Activated CD8-positive, alpha-beta memory T cell treated with anti-CD3 and anti-CD28 coated beads for 36 hours (primary cell): ENCODE results near the gene MRPS31. TPM values are rescaled to one million over a fixed set of nuclear protein-coding genes. Genes with fewer than 3 reads are reported as not detected.

Experiments
- CTCF ChIA-PET: fragments of 350-600 bp; sonication (Branson Sonifier 250); formaldehyde crosslinking; loops from one replicate; lab custom pipeline; 2021; ENCODE audit warnings: antibody characterized with exemption; lab: Charles Lee
- POLR2A ChIA-PET: fragments of 350-600 bp; sonication (Branson Sonifier 250); formaldehyde crosslinking; loops from one replicate; lab custom pipeline; 2021; ENCODE audit warnings: antibody characterized with exemption; lab: Charles Lee
- total RNA-seq, 2 experiments: library from RNA; stranded (reverse); gene quantifications; one replicate each; pipeline ENCODE4 v1.2.3, GENCODE V29; 2021

The MRPS31 gene
- total RNA-seq = 10 to 100 TPM; 42.1 to 42.2 TPM

GRCh38 chr13:40770934-40771618 lies at the start of gene MRPS31:
Gene MRPS31 (minus strand): TSS chr13:40771190. CDS start chr13:40771136, 54 bp downstream.
- CTCF ChIA-PET = no interaction called here
- POLR2A ChIA-PET = interaction anchor here (0.8 kb wide), 1 partner anchor 114 kb away, joined by 3 read pairs; no protein-coding TSS in a partner anchor

DNA sequence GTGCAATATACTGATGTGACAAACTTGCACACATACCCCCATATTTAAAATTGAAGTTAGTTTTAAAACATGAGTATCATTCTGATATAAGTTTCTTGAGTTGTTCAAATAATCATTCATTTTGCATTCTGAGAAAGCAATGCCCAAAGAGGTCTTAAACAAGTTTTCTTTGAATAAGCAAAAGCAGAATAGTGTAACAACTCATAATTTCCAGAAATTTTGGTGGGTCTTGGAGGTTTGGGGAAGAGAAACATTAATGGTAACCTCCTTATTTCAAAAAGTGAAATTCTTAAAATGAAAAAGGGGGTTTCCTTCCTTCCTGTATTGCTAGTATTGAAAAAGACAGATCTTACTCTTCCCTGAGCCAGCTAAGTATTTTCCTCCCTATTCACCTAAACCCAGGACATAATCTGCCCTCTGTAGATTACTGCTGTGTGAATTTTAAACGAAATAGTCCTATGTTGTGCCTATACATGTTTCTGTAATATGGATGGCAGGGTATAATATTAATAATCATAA lies 48.9 kb upstream of the MRPS31 start:
- CTCF ChIA-PET = no interaction called here
- POLR2A ChIA-PET = no interaction called here

DNA sequence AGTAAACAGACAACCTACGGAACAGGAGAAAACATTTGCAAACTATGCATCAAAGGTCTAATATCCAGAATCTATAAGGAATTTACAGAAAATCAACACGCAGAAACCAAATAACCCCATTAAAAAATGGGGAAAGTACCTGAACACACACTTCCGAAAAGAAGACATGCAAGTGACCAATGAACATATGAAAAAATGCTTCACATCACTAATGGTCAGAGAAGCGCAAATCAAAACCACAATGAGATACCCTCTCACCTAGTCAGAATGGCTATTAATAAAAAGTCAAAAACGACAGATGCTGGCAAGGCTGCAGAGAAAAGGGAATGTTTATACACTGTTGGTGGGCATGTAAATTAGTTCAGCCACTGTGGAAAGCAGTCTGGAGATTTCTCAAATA lies 47.9 kb upstream of the MRPS31 start:
- ChIA-PET CTCF (no interaction called here), POLR2A (no interaction called here)

- POLR2A ChIA-PET = no interaction called here
- CTCF ChIA-PET = interaction anchor here (1.7 kb wide), 1 partner anchor 37 kb away, joined by 5 read pairs; no protein-coding TSS in a partner anchor
Observed at GRCh38 chr13:40814803-40815202, 43.8 kb upstream of the MRPS31 start.

DNA sequence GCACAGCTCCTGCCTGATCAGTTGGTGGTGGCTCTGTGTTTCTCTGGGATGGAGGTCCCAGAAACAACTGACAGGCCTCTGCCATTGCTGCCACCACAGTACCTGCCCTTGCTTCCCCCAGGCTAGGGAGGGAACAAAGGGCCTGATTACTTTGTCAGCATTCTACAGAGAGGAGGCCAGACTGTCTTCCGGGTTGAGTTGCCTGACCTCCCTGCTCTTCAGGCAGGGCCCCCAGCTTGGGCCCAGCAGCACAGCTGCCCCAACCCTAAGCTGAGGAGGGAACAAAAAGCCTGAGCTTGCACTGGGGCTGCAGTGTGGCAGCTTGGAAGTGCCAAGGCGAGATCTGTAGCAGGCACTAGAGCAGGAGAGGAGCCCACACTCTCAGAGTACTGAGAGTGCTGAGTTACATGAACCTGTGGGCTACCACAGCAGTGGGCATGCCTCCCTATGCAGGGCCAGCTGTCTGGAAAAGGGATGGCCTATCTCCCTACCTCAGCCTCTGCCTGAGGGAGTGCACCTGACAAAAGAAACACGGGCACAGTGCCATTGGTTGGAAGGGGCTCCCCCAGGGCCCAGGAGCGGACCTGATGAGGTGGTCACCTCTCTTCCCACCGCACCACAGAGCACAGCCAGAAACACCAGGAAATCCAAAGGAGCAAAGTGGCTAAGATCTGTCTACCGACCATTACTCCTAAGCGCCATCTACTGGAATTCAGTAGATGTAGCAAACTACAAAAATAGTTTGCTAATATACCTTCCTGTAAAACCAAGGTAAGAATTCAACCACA lies 42.9 kb upstream of the MRPS31 start:
- CTCF ChIA-PET = interaction anchor here (1.0 to 1.7 kb wide), 2 partner anchors 36 to 216 kb away, joined by 3 to 5 read pairs; no protein-coding TSS in a partner anchor
- POLR2A ChIA-PET = no interaction called here

- ChIA-PET POLR2A (no interaction called here), CTCF (interaction anchor here (1.0 kb wide), 1 partner anchor 217 kb away, joined by 3 read pairs; no protein-coding TSS in a partner anchor)
Observed at GRCh38 chr13:40812724-40813445, 41.9 kb upstream of the MRPS31 start.

GRCh38 chr13:40812102-40812501 lies 41.1 kb upstream of the MRPS31 start:
- ChIA-PET CTCF (no interaction called here), POLR2A (no interaction called here)

GRCh38 chr13:40809471-40809870 lies 38.5 kb upstream of the MRPS31 start:
- ChIA-PET POLR2A (no interaction called here), CTCF (no interaction called here)

GRCh38 chr13:40806241-40806640 lies 35.3 kb upstream of the MRPS31 start:
- CTCF ChIA-PET = no interaction called here
- POLR2A ChIA-PET = no interaction called here

DNA sequence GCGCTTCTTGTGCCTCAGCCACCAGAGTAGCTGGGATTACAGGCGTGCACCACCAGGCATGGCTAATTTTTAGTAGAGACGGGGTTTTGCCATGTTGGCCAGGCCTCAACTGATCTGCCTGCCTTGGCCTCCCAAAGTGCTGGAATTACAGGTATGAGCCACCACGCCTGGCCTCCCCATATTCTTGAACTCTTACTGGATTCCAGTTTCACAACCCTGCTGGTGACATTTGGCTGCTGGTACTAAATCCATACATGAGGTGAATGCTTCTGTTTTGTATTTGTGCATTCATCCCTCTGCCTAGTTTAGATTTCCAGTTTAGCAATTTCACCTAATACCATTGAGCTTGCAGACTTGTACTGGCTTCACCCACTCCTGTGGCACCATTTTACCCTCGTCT lies 32.3 kb upstream of the MRPS31 start:
- CTCF ChIA-PET = interaction anchor here (0.6 kb wide), 1 partner anchor 9 kb away, joined by 3 read pairs; no protein-coding TSS in a partner anchor

GRCh38 chr13:40801255-40802217 lies 30.5 kb upstream of the MRPS31 start:
- ChIA-PET CTCF (no interaction called here), POLR2A (interaction anchor here (0.6 kb wide), 1 partner anchor 11 kb away, joined by 6 read pairs; no protein-coding TSS in a partner anchor)

More for the DNA sequence above, 32.3 kb upstream of the MRPS31 start:
- POLR2A ChIA-PET = interaction anchor here (0.6 kb wide), 1 partner anchor 238 kb away, joined by 3 read pairs; no protein-coding TSS in a partner anchor

DNA sequence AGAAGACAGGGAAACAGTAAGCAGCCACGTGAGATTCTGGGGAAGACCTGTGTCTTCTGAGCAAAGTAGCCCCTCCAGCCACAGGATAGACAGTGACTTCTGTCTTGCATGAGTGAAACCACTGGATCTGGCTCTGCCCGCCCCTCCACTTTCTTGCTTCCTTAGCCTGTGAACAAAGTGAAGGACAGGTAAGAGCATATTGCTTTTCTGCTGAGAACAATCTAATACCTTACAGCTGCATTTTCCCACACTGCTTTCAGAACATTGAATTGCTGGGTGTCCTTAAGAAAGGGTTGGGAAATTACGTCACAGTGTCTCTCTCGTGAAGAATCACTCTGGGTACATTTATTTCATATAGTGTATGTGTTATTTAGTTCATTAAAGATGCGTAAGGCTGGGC lies 29.6 kb upstream of the MRPS31 start:
- POLR2A ChIA-PET = interaction anchor here (0.6 kb wide), 1 partner anchor 10 kb away, joined by 6 read pairs; no protein-coding TSS in a partner anchor
- CTCF ChIA-PET = no interaction called here

DNA sequence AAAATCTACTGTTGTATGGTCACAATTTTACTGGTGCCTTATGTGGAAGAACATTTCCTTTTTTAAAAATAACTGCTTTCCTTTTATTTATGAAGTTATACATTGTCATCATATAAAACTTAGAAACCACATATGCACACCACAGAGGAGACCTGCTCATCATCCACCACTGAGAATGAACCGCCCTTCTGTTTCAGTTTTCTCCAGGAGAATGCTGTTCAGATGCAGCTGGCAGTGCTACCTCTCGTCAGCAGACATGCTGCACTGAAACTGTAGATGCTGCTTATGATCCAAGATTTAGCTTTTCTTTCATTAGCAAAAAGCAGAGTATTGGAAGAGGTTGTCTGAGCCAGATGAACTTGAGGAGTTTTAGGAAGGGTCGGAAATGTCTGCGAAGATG lies 28.5 kb upstream of the MRPS31 start:
- CTCF ChIA-PET = no interaction called here
- POLR2A ChIA-PET = no interaction called here

DNA sequence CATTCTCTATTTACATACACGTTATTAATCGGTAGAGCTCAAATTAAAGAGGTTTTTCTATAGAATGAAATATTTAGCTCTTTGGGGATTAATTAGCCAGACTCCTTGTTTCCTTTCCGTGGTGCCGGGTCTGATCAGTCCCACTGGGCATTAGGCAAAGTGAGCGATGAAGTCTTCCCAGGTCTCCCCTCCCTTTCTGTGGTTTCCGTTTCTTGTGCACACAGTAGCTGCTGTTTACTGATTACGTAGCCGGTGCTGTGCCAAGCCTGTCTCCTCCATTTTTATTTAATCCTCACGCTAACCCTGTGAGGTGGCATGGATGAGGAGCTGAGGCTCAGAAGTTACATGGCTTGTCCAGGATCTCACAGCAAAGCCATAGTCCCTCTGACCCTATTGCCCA lies 27.4 kb upstream of the MRPS31 start:
- POLR2A ChIA-PET = no interaction called here
- CTCF ChIA-PET = interaction anchor here (0.9 kb wide), 1 partner anchor 9 kb away, joined by 3 read pairs; the partner anchor contains the start of gene SLC25A15

- POLR2A ChIA-PET = no interaction called here
- CTCF ChIA-PET = no interaction called here
Observed at GRCh38 chr13:40796649-40797048, 25.7 kb upstream of the MRPS31 start.

GRCh38 chr13:40794414-40795368 lies 23.7 kb upstream of the MRPS31 start:
- ChIA-PET CTCF (no interaction called here), POLR2A (no interaction called here)

GRCh38 chr13:40793339-40793738 lies 22.3 kb upstream of the MRPS31 start:
- CTCF ChIA-PET = interaction anchor here (0.7 kb wide), 1 partner anchor 10 kb away, joined by 3 read pairs; no protein-coding TSS in a partner anchor
- POLR2A ChIA-PET = interaction anchor here (0.6 kb wide), 1 partner anchor 125 kb away, joined by 3 read pairs; no protein-coding TSS in a partner anchor
